NCI-H345 treated with DMSO at 0.1 percent for 48 hours (cell line): Measurements from ENCODE around the gene FSHR.

ENCODE experiments used
- DNase-seq: peaks from one replicate; lab custom pipeline; 2025; ENCODE audit not compliant: unreplicated experiment; lab: John Stamatoyannopoulos, UW

The FSHR gene

GRCh38 chr2:48915227-48915626 is 239.1 kb downstream of the FSHR start:
- DNase-seq: no peak

- DNase-seq: no peak
Observed at GRCh38 chr2:48914477-48915089, 239.7 kb downstream of the FSHR start.
